HepG2 (cell line): ENCODE measurements around the gene CBLC. TPM values are rescaled to one million over a fixed set of nuclear protein-coding genes. Genes with fewer than 3 reads are reported as not detected.

ENCODE experiments used
- CBFB ChIP-seq: sonication (generic); formaldehyde crosslinking; IDR thresholded peaks from 2 replicates; pipeline ENCODE4 v1.4.0; 2020; ENCODE audit warnings: missing genetic modification reagents
- CSRNP2 ChIP-seq: sonication (generic); formaldehyde crosslinking; conservative IDR thresholded peaks from 2 replicates; pipeline ENCODE4 v1.8.0; 2022; ENCODE audit warnings: low read depth, missing genetic modification reagents
- FOXA1 ChIP-seq, 2 experiments: fragments of 450-650 bp in 1 of 2; sonication (generic) in 1 of 2; formaldehyde crosslinking in 1 of 2; IDR thresholded peaks; 2 replicates each; pipeline versions ENCODE4 v1.4.0 to v1.6.1; 2016 to 2020; ENCODE audit warnings: missing genetic modification reagents in 1 of 2
- GMEB1 ChIP-seq: sonication (generic); formaldehyde crosslinking; IDR thresholded peaks from 2 replicates; pipeline ENCODE4 v1.5.1; 2020; ENCODE audit warnings: missing genetic modification reagents, mild to moderate bottlenecking, borderline replicate concordance
- HMG20B ChIP-seq: conservative IDR thresholded peaks from 2 replicates; pipeline ENCODE4 v1.6.1; 2016; ENCODE audit warnings: missing genetic modification reagents, missing compliant biosample characterization
- HOXA3 ChIP-seq: sonication (generic); formaldehyde crosslinking; IDR thresholded peaks from 2 replicates; pipeline ENCODE4 v1.5.0; 2020; ENCODE audit warnings: missing genetic modification reagents
- JDP2 ChIP-seq: sonication (generic); formaldehyde crosslinking; IDR thresholded peaks from 2 replicates; pipeline ENCODE4 v1.8.1; 2022; ENCODE audit warnings: missing genetic modification reagents, borderline replicate concordance
- MTF2 ChIP-seq: sonication (generic); formaldehyde crosslinking; IDR thresholded peaks from 2 replicates; pipeline ENCODE4 v1.5.0; 2020; ENCODE audit warnings: missing genetic modification reagents, borderline replicate concordance
- NFKBIZ ChIP-seq: IDR thresholded peaks from 2 replicates; pipeline ENCODE4 v1.6.1; 2018; ENCODE audit warnings: missing genetic modification reagents, missing compliant biosample characterization
- RBM39 ChIP-seq: fragments of 200-400 bp; formaldehyde crosslinking; IDR thresholded peaks from one replicate; pipeline ENCODE4 v1.6.1; 2018; ENCODE audit warnings: antibody characterized with exemption, mild to moderate bottlenecking, low read depth, low read length; ENCODE audit not compliant: poor library complexity, severe bottlenecking
- TBL1XR1 ChIP-seq: fragments of 150-350 bp; IDR thresholded peaks from 2 replicates; pipeline ENCODE4 v1.6.1; 2014; ENCODE audit warnings: borderline replicate concordance, low read length; ENCODE audit not compliant: partially characterized antibody
- ZFP62 ChIP-seq: sonication (generic); formaldehyde crosslinking; IDR thresholded peaks from 2 replicates; pipeline ENCODE4 v1.4.0; 2020; ENCODE audit warnings: missing genetic modification reagents
- ZFP82 ChIP-seq: sonication (generic); formaldehyde crosslinking; IDR thresholded peaks from 2 replicates; pipeline ENCODE4 v1.5.1; 2020; ENCODE audit warnings: mild to moderate bottlenecking, missing genetic modification reagents, borderline replicate concordance
- ZNF12 ChIP-seq: sonication (generic); formaldehyde crosslinking; IDR thresholded peaks from 2 replicates; pipeline ENCODE4 v1.5.0; 2020; ENCODE audit warnings: missing genetic modification reagents
- ZNF256 ChIP-seq: sonication (generic); formaldehyde crosslinking; conservative IDR thresholded peaks from 2 replicates; pipeline ENCODE4 v1.4.0; 2020; ENCODE audit warnings: missing genetic modification reagents
- ZNF281 ChIP-seq: sonication (generic); formaldehyde crosslinking; IDR thresholded peaks from 2 replicates; pipeline ENCODE4 v1.4.0; 2020; ENCODE audit warnings: missing genetic modification reagents, borderline replicate concordance
- ZNF432 ChIP-seq: sonication (generic); formaldehyde crosslinking; IDR thresholded peaks from 2 replicates; pipeline ENCODE4 v1.5.0; 2020; ENCODE audit warnings: missing genetic modification reagents, mild to moderate bottlenecking, borderline replicate concordance
- ZNF441 ChIP-seq: sonication (generic); formaldehyde crosslinking; IDR thresholded peaks from 2 replicates; pipeline ENCODE4 v1.7.0; 2021; ENCODE audit warnings: missing genetic modification reagents, borderline replicate concordance
- ZNF543 ChIP-seq: sonication (generic); formaldehyde crosslinking; IDR thresholded peaks from 2 replicates; pipeline ENCODE4 v1.4.0; 2020; ENCODE audit warnings: mild to moderate bottlenecking, missing genetic modification reagents
- ZNF570 ChIP-seq: sonication (generic); formaldehyde crosslinking; IDR thresholded peaks from 2 replicates; pipeline ENCODE4 v1.4.0; 2020; ENCODE audit warnings: mild to moderate bottlenecking, missing genetic modification reagents, borderline replicate concordance
- ZNF687 ChIP-seq: sonication (generic); formaldehyde crosslinking; IDR thresholded peaks from 2 replicates; pipeline ENCODE4 v1.5.1; 2020; ENCODE audit warnings: mild to moderate bottlenecking, missing genetic modification reagents, moderate library complexity
- polyA plus RNA-seq, 8 experiments: library from polyadenylated mRNA; depleted of rRNA in 3 of 8; stranded (reverse) in 7 of 8; unstranded in 1 of 8; fragments of >200 nt; fragmentation: Illumina TruSeq in 4 of 8; extraction: Trizol in 4 of 8; gene quantifications; 2 replicates each; pipeline versions ENCODE4 v1.2.1 to v1.2.3, GENCODE V29; 2011 to 2016; ENCODE audit warnings: low read depth in 4 of 8, missing spikeins in 1 of 8, mixed read lengths in 1 of 8; ENCODE audit not compliant: insufficient read depth in 1 of 8
- total RNA-seq, 5 experiments: library from RNA; depleted of rRNA; stranded (reverse); fragments of >200 nt; fragmentation: Illumina TruSeq; extraction: Trizol; gene quantifications; 2 replicates each; pipeline ENCODE4 v1.2.3, GENCODE V29; 2016; ENCODE audit warnings: low read depth in 1 of 5

CBLC gene
- total and polyA plus RNA-seq, 2 of the 13 experiments (the other 11 are each of a cell fraction or from before 2014, with no cell fraction given), result 1.8 to 2.6 TPM

GRCh38 chr19:44740351-44740824 is 37.3 kb upstream of the CBLC start (continued):
- TF ChIP-seq ZNF281 (CRISPR knock-in tag) (no peak), ZFP82 (CRISPR knock-in tag) (no peak), HOXA3 (peak; percentile 23; the same call in 1 of the 2 replicates), ZNF12 (CRISPR knock-in tag) (no peak), CSRNP2 (CRISPR knock-in tag) (no peak), ZNF256 (no peak), ZNF543 (CRISPR knock-in tag) (no peak), ZNF432 (CRISPR knock-in tag) (no peak), GMEB1 (CRISPR knock-in tag) (no peak), HMG20B (CRISPR knock-in tag) (no peak), NFKBIZ (CRISPR knock-in tag) (no peak), ZFP62 (CRISPR knock-in tag) (no peak), CBFB (CRISPR knock-in tag) (no peak), RBM39 (no peak), ZNF441 (CRISPR knock-in tag) (no peak), FOXA1 (IDR thresholded peaks at IDR 0.05) (no peak), FOXA1 (CRISPR knock-in tag; IDR thresholded peaks at IDR 0.05) (no peak), TBL1XR1 (peak; percentile 63), JDP2 (CRISPR knock-in tag) (no peak), MTF2 (no peak), ZNF570 (no peak), ZNF687 (CRISPR knock-in tag) (no peak)
